ENCODE data around the gene TXNDC9.
"Not testable (repeated sequence)": the region's sequence is repeated elsewhere in the genome, so short reads cannot be mapped to it uniquely, and the experiment has no call there.

Gene TXNDC9

GRCh38 chr2:99317873-99318200, 18.3 kb downstream of the TXNDC9 start:
- not testable (repeated sequence) for DNase-seq

- no peak for DNase-seq
These were observed 18.8 kb downstream of the TXNDC9 start for GRCh38 chr2:99317161-99317872.

- DNase-seq, result not testable (repeated sequence)
These were observed 35.0 kb downstream of the TXNDC9 start, which contains the start of gene LYG1 for GRCh38 chr2:99301097-99301496. TSS of gene LYG1 (minus strand) at chr2:99301197. CDS start at chr2:99295670, 5,527 bp downstream.

- DNase-seq, result no peak
These were observed 36.6 kb downstream of the TXNDC9 start for GRCh38 chr2:99299580-99299979.

GRCh38 chr2:99297994-99298393, 38.1 kb downstream of the TXNDC9 start:
- no peak for DNase-seq

GRCh38 chr2:99285526-99285925, 50.6 kb downstream of the TXNDC9 start:
- DNase-seq, result no peak

- no peak for DNase-seq
These were observed 56.0 kb downstream of the TXNDC9 start for GRCh38 chr2:99279969-99280695.

GRCh38 chr2:99278793-99279291, 57.3 kb downstream of the TXNDC9 start:
- DNase-seq, result no peak

GRCh38 chr2:99278195-99278765, 57.9 kb downstream of the TXNDC9 start:
- DNase-seq, result not testable (repeated sequence)

GRCh38 chr2:99275882-99276281, 60.3 kb downstream of the TXNDC9 start:
- DNase-seq, result no peak
